CD4-positive, alpha-beta T cell (primary cell): Measurements from ENCODE around the gene GAREM1. TPM values are rescaled to one million over a fixed set of nuclear protein-coding genes. Genes with fewer than 3 reads are reported as not detected.
A peak's percentile ranks its signal among the peaks of the same experiment; 100 is the strongest.

Experiments
- ATAC-seq: fragments of 200-7000 bp; cut with Tn5 transposase; one replicate; pipeline ENCODE4 v1.10.0; 2022; ENCODE audit warnings: mild to moderate bottlenecking; ENCODE audit not compliant: poor library complexity
- CTCF ChIA-PET: fragments of 350-600 bp; sonication (Branson Sonifier 250); formaldehyde crosslinking; loops from one replicate; lab custom pipeline; 2021; ENCODE audit warnings: antibody characterized with exemption, inconsistent platforms; lab: Charles Lee
- POLR2A ChIA-PET: fragments of 350-600 bp; sonication (Branson Sonifier 250); formaldehyde crosslinking; loops from one replicate; lab custom pipeline; 2021; ENCODE audit warnings: antibody characterized with exemption, inconsistent platforms; lab: Charles Lee
- DNase-seq, 14 experiments: peaks; one replicate each; pipeline ENCODE4 v3.0.0-alpha.2; 2013 to 2020; ENCODE audit warnings: mixed read lengths in 2 of 14
- H3K27ac ChIP-seq, 2 donors: one replicate each; pipeline versions ENCODE4 v1.5.1 to v1.7.0; 2013; ENCODE audit warnings: low read length in 2 of 2, low read depth in 1 of 2, mild to moderate bottlenecking in 1 of 2
- H3K27me3 ChIP-seq, 2 experiments: 1 replicate in 1 of 2; 2 replicates in 1 of 2; pipeline versions ENCODE4 v1.6.1 to v1.7.0; 2013; ENCODE audit warnings: low read length in 2 of 2, control low read depth in 1 of 2, mild to moderate bottlenecking in 1 of 2, moderate library complexity in 1 of 2; ENCODE audit not compliant: insufficient read depth in 2 of 2, control insufficient read depth in 1 of 2
- H3K36me3 ChIP-seq: one replicate; pipeline ENCODE4 v1.6.1; 2013; ENCODE audit warnings: low read length, control low read depth; ENCODE audit not compliant: insufficient read depth
- H3K4me1 ChIP-seq: one replicate; pipeline ENCODE4 v1.6.1; 2013; ENCODE audit warnings: low read length, control low read depth; ENCODE audit not compliant: insufficient read depth
- H3K4me3 ChIP-seq: one replicate; pipeline ENCODE4 v1.5.1; 2013; ENCODE audit warnings: mild to moderate bottlenecking, low read length, moderate library complexity
- H3K9me3 ChIP-seq, 2 experiments: 1 replicate in 1 of 2; 2 replicates in 1 of 2; pipeline versions ENCODE4 v1.6.1 to v1.7.0; 2013; ENCODE audit warnings: low read length in 2 of 2, mild to moderate bottlenecking in 2 of 2, control low read depth in 1 of 2, moderate library complexity in 1 of 2; ENCODE audit not compliant: control insufficient read depth in 1 of 2, insufficient read depth in 1 of 2
- H3K27ac Mint-ChIP-seq: one replicate; pipeline ENCODE4 v1.8.0; 2020; ENCODE audit warnings: mixed read lengths
- H3K27me3 Mint-ChIP-seq: one replicate; pipeline ENCODE4 v1.8.0; 2021; ENCODE audit warnings: mixed read lengths
- H3K36me3 Mint-ChIP-seq: one replicate; pipeline ENCODE4 v1.8.0; 2021; ENCODE audit warnings: low read depth, mixed read lengths
- H3K4me1 Mint-ChIP-seq: one replicate; pipeline ENCODE4 v1.8.0; 2021; ENCODE audit warnings: low read depth, mixed read lengths
- H3K4me3 Mint-ChIP-seq: one replicate; pipeline ENCODE4 v1.8.0; 2020; ENCODE audit warnings: mild to moderate bottlenecking, mixed read lengths
- H3K9me3 Mint-ChIP-seq: one replicate; pipeline ENCODE4 v1.8.0; 2020; ENCODE audit warnings: mixed read lengths
- CTCF ChIP-seq: fragments of 200-600 bp; IDR thresholded peaks from one replicate; pipeline ENCODE4 v1.8.0; 2022; ENCODE audit warnings: antibody characterized with exemption, mild to moderate bottlenecking
- intact Hi-C, 2 experiments: fragments of 100-400 bp; cut with DNase I in 1 of 2; cut with micrococcal nuclease in 1 of 2; formaldehyde crosslinking; loops; one replicate each; pipeline versions ENCODE4 v1.15.1 to v1.9.0; 2023 to 2025; cut with DNase I, micrococcal nuclease
- total RNA-seq, 174 experiments: library from RNA in 2 of 174; stranded (reverse) in 2 of 174; gene quantifications; one replicate each; pipeline ENCODE4 v1.2.3 and lab custom pipeline; 2021 to 2026

The GAREM1 gene
- total RNA-seq, 2 experiments from 2014 or later: 0.14 to 0.34 TPM

- H3K4me1 ChIP-seq: no peaks in the 10 kb centered on the region
- DNase-seq (no peak), ATAC-seq (no peak)
- CTCF ChIA-PET: no interaction called here
- H3K9me3 ChIP-seq: peaks cover 0 to 3% of the 10 kb centered on the region in 2 experiments
- Mint-ChIP-seq H3K27me3 (peaks cover 29% of the 10 kb centered on the region), H3K4me1 (no peaks in the 10 kb centered on the region), H3K36me3 (no peaks in the 10 kb centered on the region), H3K9me3 (no peaks in the 10 kb centered on the region), H3K27ac (no peak overlapping the region), H3K4me3 (no peak overlapping the region)
- TF ChIP-seq CTCF: no peak
- no peak overlapping the region for H3K27ac ChIP-seq
- no peaks in the 10 kb centered on the region for H3K36me3 ChIP-seq
- no peaks in the 10 kb centered on the region for H3K27me3 ChIP-seq
- H3K4me3 ChIP-seq: no peak overlapping the region
- intact Hi-C loops: no loop called here
- POLR2A ChIA-PET: no interaction called here
These were observed 212.0 kb downstream of the GAREM1 start for GRCh38 chr18:32258558-32259204.

- ATAC-seq (no peak), DNase-seq (no peak)
- Mint-ChIP-seq H3K4me3 (no peak overlapping the region), H3K27ac (no peak overlapping the region), H3K27me3 (peaks cover 28% of the 10 kb centered on the region), H3K4me1 (no peaks in the 10 kb centered on the region), H3K36me3 (no peaks in the 10 kb centered on the region), H3K9me3 (no peaks in the 10 kb centered on the region)
- no peak for TF ChIP-seq CTCF
- no peak overlapping the region for H3K27ac ChIP-seq
- peaks cover 0 to 3% of the 10 kb centered on the region in 2 experiments for H3K9me3 ChIP-seq
- no peaks in the 10 kb centered on the region for H3K27me3 ChIP-seq
- H3K4me3 ChIP-seq: no peak overlapping the region
- intact Hi-C loops: no loop called here
- H3K4me1 ChIP-seq: no peaks in the 10 kb centered on the region
- ChIA-PET CTCF (no interaction called here), POLR2A (no interaction called here)
- H3K36me3 ChIP-seq: no peaks in the 10 kb centered on the region
These were observed 212.5 kb downstream of the GAREM1 start for GRCh38 chr18:32258148-32258547.

GRCh38 chr18:32257084-32257785 lies 213.4 kb downstream of the GAREM1 start:
- H3K27ac ChIP-seq: no peak overlapping the region
- TF ChIP-seq CTCF: no peak
- H3K4me1 ChIP-seq: no peaks in the 10 kb centered on the region
- H3K36me3 Mint-ChIP-seq: no peaks in the 10 kb centered on the region
- H3K4me3 ChIP-seq: no peak overlapping the region
- H3K4me3 Mint-ChIP-seq: no peak overlapping the region
- H3K9me3 Mint-ChIP-seq: no peaks in the 10 kb centered on the region
- no peak for ATAC-seq
- H3K27ac Mint-ChIP-seq: no peak overlapping the region
- peaks cover 29% of the 10 kb centered on the region for H3K27me3 Mint-ChIP-seq
- ChIA-PET POLR2A (no interaction called here), CTCF (no interaction called here)
- H3K9me3 ChIP-seq: peaks cover 0 to 3% of the 10 kb centered on the region in 2 experiments
- H3K36me3 ChIP-seq: no peaks in the 10 kb centered on the region
- no peaks in the 10 kb centered on the region for H3K27me3 ChIP-seq
- peak in 2 of 14 experiments; percentile 11 to 13 for DNase-seq
- no peaks in the 10 kb centered on the region for H3K4me1 Mint-ChIP-seq
- intact Hi-C loops: no loop called here
